Muscle of leg (tissue), 11 donors: Measurements from ENCODE around the gene ERMAP. TPM values are rescaled to one million over a fixed set of nuclear protein-coding genes. Genes with fewer than 3 reads are reported as not detected.

Experiments
- DNase-seq: peaks from one replicate; pipeline ENCODE4 v3.0.0; 2013
- H3K27ac ChIP-seq: one replicate; pipeline ENCODE4 v1.5.1; 2013; ENCODE audit warnings: mild to moderate bottlenecking, low read length, control low read depth
- H3K27me3 ChIP-seq: one replicate; pipeline ENCODE4 v1.6.1; 2013; ENCODE audit warnings: low read length; ENCODE audit not compliant: control insufficient read depth, insufficient read depth
- H3K36me3 ChIP-seq: one replicate; pipeline ENCODE4 v1.6.1; 2013; ENCODE audit warnings: low read length; ENCODE audit not compliant: control insufficient read depth, insufficient read depth
- H3K4me1 ChIP-seq: one replicate; pipeline ENCODE4 v1.6.1; 2013; ENCODE audit warnings: low read length; ENCODE audit not compliant: control insufficient read depth, insufficient read depth
- H3K4me3 ChIP-seq: one replicate; pipeline ENCODE4 v1.5.1; 2013; ENCODE audit warnings: low read length, control low read depth
- H3K9me3 ChIP-seq: replicated peaks from 2 replicates; pipeline ENCODE4 v1.6.1; 2013; ENCODE audit warnings: low read depth, low read length; ENCODE audit not compliant: control insufficient read depth
- WGBS: methylation state at CpG from one replicate; pipeline ENCODE4 v1.1.5; 2013; ENCODE audit warnings: missing lambda C conversion rate; ENCODE audit not compliant: insufficient coverage; 5-methylcytosine and 5-hydroxymethylcytosine counted together
- polyA plus RNA-seq, 8 donors: library from polyadenylated mRNA; unstranded; fragments of 120-200 nt; gene quantifications; one replicate each; pipeline versions ENCODE4 v1.2.1 to v1.2.3, GENCODE V29; 2013; ENCODE audit warnings: inconsistent platforms in 1 of 8, low replicate concordance in 1 of 8; ENCODE audit not compliant: insufficient read length in 8 of 8, insufficient read depth in 1 of 8
- total RNA-seq: library from RNA; stranded (reverse); fragments of 120-200 nt; gene quantifications from one replicate; pipeline ENCODE4 v1.2.4, GENCODE V29; 2013

ERMAP gene
- total and polyA plus RNA-seq, 9 donors, result 6.7 to 10.9 (median 8.3) TPM

DNA sequence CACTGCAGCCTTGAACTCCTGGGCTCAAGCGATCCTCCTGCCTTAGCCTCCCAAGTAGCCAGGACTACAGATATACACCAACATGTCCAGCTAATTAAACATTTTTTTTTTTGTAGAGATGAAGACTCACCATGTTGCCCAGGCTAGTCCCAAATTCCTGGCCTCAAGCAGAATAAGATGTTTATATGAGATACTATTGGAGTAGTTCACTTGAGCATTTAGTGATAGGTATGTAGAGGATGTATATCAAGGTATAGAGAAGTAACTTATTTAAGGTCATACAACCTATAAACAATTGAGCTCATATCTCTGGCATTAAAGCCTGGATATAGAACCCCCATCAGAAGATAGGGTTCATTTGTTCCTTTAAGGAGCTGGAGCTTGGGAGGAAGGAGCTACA is 36.7 kb upstream of the ERMAP start:
- Histone ChIP-seq H3K4me1 (peaks cover 6% of the 10 kb centered on the region), H3K36me3 (peaks cover 39% of the 10 kb centered on the region), H3K27me3 (no peaks in the 10 kb centered on the region), H3K9me3 (no peaks in the 10 kb centered on the region), H3K27ac (no peak overlapping the region), H3K4me3 (no peak overlapping the region)
- no peak for DNase-seq
- WGBS, result 100% methylated on average over 1 of the region's 1 CpG

GRCh38 chr1:42783092-42783491 is 33.8 kb upstream of the ERMAP start:
- Histone ChIP-seq H3K36me3 (peaks cover 13% of the 10 kb centered on the region), H3K27ac (no peak overlapping the region), H3K4me1 (peaks cover 15% of the 10 kb centered on the region), H3K9me3 (no peaks in the 10 kb centered on the region), H3K27me3 (no peaks in the 10 kb centered on the region), H3K4me3 (no peak overlapping the region)
- DNase-seq, result no peak
- WGBS, result no CpG with 5 or more reads among the region's 2 CpGs

- H3K9me3 ChIP-seq, result no peaks in the 10 kb centered on the region
- H3K4me3 ChIP-seq, result no peak overlapping the region
- H3K27ac ChIP-seq, result no peak overlapping the region
- no peaks in the 10 kb centered on the region for H3K27me3 ChIP-seq
- WGBS, result 64% methylated on average over 5 of the region's 18 CpGs
- H3K4me1 ChIP-seq, result peaks cover 15% of the 10 kb centered on the region
- H3K36me3 ChIP-seq, result peaks cover 8% of the 10 kb centered on the region
- no peak for DNase-seq
These were observed 32.4 kb upstream of the ERMAP start for GRCh38 chr1:42784547-42784945.

DNA sequence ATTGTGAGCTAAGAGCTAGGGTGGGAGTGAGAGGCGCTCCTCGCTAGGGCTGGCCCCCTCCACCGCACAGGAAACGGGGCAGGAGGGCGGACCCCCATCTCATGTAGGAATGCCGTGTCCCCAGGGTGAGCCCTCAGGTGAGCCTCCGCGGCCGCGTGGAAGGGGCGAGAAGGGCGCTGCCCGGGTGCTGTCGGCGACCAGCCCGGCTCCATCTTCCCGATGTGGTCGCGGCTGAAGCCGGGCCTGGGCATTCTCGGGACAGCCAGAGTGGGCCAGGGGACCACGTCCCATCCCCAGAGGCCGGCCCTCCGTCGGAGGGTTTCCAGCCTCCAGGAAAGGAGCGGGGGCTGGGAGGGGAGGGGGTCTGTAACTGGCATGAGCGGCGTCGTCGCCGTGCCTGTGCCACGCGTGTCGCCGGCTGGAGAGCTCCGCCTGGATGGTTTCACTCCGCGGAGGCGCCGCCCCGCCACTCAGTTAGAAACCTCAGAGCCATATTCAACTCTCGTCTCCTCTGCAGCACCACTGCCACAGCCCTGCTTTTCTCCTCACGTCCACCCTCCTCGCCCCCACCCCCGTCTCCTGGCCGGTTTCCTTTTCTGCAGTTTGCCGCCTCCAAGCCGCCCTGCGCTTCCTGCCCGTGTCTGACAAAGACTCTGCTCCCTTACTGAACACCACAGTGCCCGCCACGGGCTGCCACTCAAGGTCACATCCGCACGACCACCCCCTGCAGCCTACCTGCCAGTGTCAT is 31.8 kb upstream of the ERMAP start, which contains the start of gene TMEM269:
TSS of gene TMEM269 (plus strand) at position 46 of the 748 bp plus-strand sequence. CDS start 4,903 bp downstream, outside the sequence.
- Histone ChIP-seq H3K27ac (no peak within 1 kb of the TSS), H3K9me3 (no peaks in the 10 kb centered on the region), H3K27me3 (no peaks in the 10 kb centered on the region), H3K4me1 (peaks cover 15% of the 10 kb centered on the region), H3K4me3 (peak within 1 kb of the TSS; percentile 47), H3K36me3 (peaks cover 8% of the 10 kb centered on the region)
- peak; percentile 31 for DNase-seq
- 3% methylated on average over 51 of the region's 54 CpGs for WGBS

DNA sequence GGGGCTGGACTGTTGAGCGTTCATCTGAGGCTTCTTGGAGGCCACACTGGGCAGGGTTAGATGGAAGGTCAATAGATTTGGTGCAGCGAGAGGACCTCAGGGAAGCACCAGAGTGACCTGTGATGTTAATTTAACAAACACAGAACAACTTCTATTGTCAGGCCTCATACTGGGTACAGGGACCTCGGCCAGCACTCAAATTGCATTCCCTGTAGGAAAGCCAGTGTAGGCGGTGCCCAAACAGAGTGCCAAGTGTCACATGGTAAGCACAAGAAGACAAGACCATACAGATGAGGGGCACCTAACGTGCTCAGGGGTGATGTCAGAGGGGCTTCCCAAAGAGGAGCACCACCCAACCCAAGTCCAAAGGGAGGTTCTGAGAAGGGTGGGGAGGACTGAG is 30.8 kb upstream of the ERMAP start:
- WGBS, result 80% methylated on average over 1 of the region's 5 CpGs
- DNase-seq, result peak; percentile 10

DNA sequence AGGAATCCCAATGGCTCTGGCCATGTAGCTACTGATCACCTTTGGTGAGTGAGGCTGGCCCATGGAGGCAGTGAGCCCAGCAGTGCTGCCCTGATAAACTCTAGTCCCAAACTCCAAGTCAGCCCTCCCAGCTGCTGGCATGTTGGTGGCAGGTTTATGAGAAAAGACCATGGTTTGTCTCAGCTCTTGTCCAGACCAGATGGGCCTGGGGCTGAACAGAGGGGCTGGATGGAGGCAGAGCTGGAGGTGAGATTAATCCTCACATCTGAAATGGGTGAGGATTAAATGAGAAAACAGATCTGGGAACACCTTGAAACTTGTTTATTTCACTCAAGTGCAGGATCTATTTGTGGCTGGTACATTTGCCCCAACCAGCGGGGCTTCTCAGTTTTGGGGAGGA is 28.9 kb upstream of the ERMAP start:
- Histone ChIP-seq H3K27me3 (no peaks in the 10 kb centered on the region), H3K9me3 (no peaks in the 10 kb centered on the region), H3K36me3 (no peaks in the 10 kb centered on the region), H3K4me3 (no peak overlapping the region), H3K4me1 (peaks cover 15% of the 10 kb centered on the region), H3K27ac (no peak overlapping the region)
- DNase-seq, result no peak
- no CpG with 5 or more reads among the region's 1 CpG for WGBS

More for the DNA sequence above, 30.8 kb upstream of the ERMAP start:
- Histone ChIP-seq H3K27me3 (no peaks in the 10 kb centered on the region), H3K27ac (no peak overlapping the region), H3K9me3 (no peaks in the 10 kb centered on the region), H3K4me3 (no peak overlapping the region), H3K36me3 (peaks cover 6% of the 10 kb centered on the region), H3K4me1 (peaks cover 15% of the 10 kb centered on the region)

- Histone ChIP-seq H3K27ac (no peak overlapping the region), H3K9me3 (no peaks in the 10 kb centered on the region), H3K4me3 (no peak overlapping the region), H3K27me3 (no peaks in the 10 kb centered on the region), H3K4me1 (no peaks in the 10 kb centered on the region), H3K36me3 (no peaks in the 10 kb centered on the region)
- 91% methylated on average over 1 of the region's 2 CpGs for WGBS
- no peak for DNase-seq
These were observed 23.1 kb upstream of the ERMAP start for GRCh38 chr1:42793824-42794223.

- Histone ChIP-seq H3K9me3 (no peaks in the 10 kb centered on the region), H3K27me3 (no peaks in the 10 kb centered on the region), H3K4me1 (no peaks in the 10 kb centered on the region), H3K4me3 (no peak overlapping the region), H3K27ac (no peak overlapping the region), H3K36me3 (no peaks in the 10 kb centered on the region)
- no CpG with 5 or more reads among the region's 3 CpGs for WGBS
- DNase-seq, result no peak
These were observed 19.5 kb upstream of the ERMAP start for GRCh38 chr1:42797414-42797813.

GRCh38 chr1:42797979-42798378 is 18.9 kb upstream of the ERMAP start:
- 75% methylated on average over 4 of the region's 5 CpGs for WGBS
- Histone ChIP-seq H3K27ac (no peak overlapping the region), H3K4me1 (no peaks in the 10 kb centered on the region), H3K36me3 (no peaks in the 10 kb centered on the region), H3K4me3 (no peak overlapping the region), H3K27me3 (no peaks in the 10 kb centered on the region), H3K9me3 (no peaks in the 10 kb centered on the region)
- no peak for DNase-seq

GRCh38 chr1:42801832-42802473 is 15.0 kb upstream of the ERMAP start:
- peak; percentile 72 for DNase-seq
- no peak overlapping the region for H3K4me3 ChIP-seq
- no CpG with 5 or more reads among the region's 8 CpGs for WGBS
- H3K27ac ChIP-seq, result no peak overlapping the region
- H3K9me3 ChIP-seq, result no peaks in the 10 kb centered on the region
- H3K4me1 ChIP-seq, result peaks cover 4% of the 10 kb centered on the region
- H3K36me3 ChIP-seq, result peaks cover 8% of the 10 kb centered on the region
- H3K27me3 ChIP-seq, result no peaks in the 10 kb centered on the region
